A549 treated with Hydrocortisone at 1 μM for 4 hours (cell line): ENCODE measurements around the gene EDC4. TPM values are rescaled to one million over a fixed set of nuclear protein-coding genes. Genes with fewer than 3 reads are reported as not detected.

Experiments used
- total RNA-seq: library from RNA; stranded (reverse); fragments of 200-300 nt; extraction: Qiagen RNA extraction; gene quantifications from 5 replicates; pipeline ENCODE4 v1.2.3, GENCODE V29; 2022

The EDC4 gene, protein sequence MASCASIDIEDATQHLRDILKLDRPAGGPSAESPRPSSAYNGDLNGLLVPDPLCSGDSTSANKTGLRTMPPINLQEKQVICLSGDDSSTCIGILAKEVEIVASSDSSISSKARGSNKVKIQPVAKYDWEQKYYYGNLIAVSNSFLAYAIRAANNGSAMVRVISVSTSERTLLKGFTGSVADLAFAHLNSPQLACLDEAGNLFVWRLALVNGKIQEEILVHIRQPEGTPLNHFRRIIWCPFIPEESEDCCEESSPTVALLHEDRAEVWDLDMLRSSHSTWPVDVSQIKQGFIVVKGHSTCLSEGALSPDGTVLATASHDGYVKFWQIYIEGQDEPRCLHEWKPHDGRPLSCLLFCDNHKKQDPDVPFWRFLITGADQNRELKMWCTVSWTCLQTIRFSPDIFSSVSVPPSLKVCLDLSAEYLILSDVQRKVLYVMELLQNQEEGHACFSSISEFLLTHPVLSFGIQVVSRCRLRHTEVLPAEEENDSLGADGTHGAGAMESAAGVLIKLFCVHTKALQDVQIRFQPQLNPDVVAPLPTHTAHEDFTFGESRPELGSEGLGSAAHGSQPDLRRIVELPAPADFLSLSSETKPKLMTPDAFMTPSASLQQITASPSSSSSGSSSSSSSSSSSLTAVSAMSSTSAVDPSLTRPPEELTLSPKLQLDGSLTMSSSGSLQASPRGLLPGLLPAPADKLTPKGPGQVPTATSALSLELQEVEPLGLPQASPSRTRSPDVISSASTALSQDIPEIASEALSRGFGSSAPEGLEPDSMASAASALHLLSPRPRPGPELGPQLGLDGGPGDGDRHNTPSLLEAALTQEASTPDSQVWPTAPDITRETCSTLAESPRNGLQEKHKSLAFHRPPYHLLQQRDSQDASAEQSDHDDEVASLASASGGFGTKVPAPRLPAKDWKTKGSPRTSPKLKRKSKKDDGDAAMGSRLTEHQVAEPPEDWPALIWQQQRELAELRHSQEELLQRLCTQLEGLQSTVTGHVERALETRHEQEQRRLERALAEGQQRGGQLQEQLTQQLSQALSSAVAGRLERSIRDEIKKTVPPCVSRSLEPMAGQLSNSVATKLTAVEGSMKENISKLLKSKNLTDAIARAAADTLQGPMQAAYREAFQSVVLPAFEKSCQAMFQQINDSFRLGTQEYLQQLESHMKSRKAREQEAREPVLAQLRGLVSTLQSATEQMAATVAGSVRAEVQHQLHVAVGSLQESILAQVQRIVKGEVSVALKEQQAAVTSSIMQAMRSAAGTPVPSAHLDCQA (N-terminal part only)
- 55.4 to 57.6 TPM (median 56.0 TPM) in 5 replicates for total RNA-seq

DNA sequence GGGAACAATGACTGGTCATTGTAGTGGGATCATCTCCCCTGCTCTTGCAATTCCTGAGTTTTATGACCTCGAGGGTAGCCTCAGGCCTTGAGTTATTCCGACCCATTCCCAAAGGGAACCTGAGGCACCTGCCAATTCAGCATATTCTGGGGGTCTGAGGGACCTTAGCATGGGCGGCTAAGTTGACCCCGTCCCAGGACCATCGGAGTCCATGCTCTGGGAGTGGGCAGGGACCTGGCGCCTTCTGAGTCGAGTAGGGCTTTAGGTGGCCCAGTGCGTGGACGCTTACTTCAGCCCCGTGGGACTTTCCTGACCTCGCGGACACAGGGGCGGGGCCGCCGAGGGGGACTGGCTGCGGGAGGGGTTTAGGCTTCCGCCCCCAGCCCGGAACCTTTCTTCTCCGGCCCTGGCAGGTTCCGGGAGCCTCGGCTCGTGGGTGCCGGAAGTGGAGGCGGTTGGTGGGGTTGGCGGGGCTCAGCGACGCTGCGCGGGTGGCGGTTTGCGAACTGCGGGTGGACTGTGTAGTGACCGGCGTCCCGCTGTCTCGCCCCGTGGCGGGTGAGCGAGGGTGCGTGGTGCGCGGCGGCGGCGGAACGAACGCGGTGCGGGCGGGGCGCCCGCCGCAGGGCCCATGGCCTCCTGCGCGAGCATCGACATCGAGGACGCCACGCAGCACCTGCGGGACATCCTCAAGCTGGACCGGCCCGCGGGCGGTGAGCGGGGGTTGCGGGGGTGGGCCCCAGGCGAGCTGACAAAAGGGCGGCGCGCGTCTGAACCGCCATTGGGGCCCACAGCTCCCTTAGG, at the start of gene EDC4:
Gene EDC4 (plus strand): TSS at position 422 of the 804 bp plus-strand sequence. CDS start 210 bp downstream, at position 632.

GRCh38 chr16:67841816-67842508, 30.9 kb upstream of the EDC4 start, which contains the start of gene THAP11:
THAP11 (plus strand) TSS chr16:67842320; CDS start chr16:67842555, 235 bp downstream.

DNA sequence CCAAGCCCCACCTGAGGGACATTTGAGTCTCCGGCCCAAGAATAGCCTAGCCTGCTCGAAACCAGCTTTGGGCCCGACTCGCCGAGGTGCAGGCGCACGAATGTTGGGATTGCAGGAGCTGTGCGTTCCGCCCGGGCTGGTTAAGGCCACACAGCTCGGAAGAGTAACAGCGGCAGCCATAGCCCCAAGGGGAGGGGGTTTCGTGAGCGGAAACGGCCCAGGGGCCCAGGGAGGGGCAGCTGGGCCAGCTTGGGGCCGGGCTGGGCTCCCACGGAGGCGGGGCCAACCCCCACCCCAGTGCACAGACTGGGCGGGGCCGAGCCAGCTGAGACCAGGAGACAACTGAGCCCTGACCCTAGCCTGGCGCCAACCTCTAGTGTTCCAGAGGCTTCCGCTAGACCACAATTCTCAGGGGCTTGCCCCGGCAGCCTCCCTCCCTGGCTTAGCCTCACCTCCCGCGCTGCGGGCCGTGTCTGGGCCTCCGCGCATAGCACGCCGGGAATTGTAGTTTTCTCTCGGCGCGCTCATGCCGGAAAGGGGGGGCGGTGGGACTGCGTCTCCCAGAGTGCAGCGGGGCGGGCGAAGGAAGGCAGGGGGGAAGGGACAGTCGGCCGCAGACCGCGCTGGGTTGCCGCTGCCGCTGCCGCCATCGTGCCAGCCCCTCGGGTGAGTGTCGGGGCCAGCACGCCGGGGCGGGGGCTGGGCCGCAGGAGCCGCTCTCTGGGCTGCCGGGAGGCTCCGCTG, 26.4 kb upstream of the EDC4 start, which contains the start of gene NUTF2:
Gene NUTF2 (plus strand): TSS at position 614 of the 744 bp plus-strand sequence. CDS start 18,198 bp downstream, outside the sequence.

GRCh38 chr16:67847064-67847861, 25.6 kb upstream of the EDC4 start, which contains the start of gene CENPT:
CENPT (minus strand) TSS chr16:67847693; CDS start chr16:67833859, 13,834 bp downstream.

GRCh38 chr16:67884684-67885083, 11.8 kb downstream of the EDC4 start, which contains the start of gene NRN1L:
NRN1L (plus strand) TSS chr16:67884885; CDS start chr16:67884904, 19 bp downstream.

DNA sequence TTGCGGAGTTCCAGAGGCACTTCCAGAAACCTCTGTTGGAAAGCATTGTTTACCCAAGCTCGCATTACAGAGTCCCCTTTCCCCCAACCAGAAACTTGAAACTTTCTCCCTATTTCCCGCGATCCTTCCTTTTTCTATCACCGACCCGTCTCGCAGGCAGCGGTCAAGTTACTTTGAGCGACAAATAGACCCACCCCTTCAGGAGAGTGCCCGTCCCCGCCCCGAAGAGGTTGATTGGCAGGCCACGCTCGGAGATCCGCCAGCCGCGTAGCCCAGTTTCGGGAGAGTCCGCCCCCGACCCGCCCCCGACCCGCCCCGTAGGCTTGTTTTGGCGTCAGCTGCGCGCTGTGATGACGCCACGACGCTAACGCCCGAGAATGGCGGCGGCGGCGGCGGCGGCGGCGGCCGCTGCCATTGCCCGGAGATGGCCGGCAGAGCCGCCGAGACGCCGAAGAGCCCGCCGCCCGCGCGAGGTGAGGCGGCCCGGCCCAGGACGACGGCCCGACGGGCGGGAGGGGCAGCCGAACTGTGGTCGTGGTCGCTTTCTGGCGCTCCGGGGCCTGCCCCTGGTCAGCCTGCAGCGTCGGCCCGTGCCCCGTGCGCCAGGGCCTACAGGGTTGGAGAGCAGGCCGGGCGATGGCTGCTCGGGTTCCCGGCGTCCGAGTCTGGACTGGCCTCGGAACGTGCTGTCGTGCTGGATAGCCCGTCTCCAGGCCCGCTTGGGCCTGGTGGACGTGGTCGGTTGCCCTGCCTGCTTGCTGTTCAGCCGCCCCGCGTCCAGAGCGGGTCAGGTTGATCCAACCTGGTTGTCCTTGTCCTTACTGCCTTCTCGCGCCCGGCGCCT, 20.3 kb downstream of the EDC4 start, which contains the start of gene PSKH1:
Gene PSKH1 (plus strand): TSS at position 356 of the 844 bp plus-strand sequence. CDS start 15,496 bp downstream, outside the sequence.

Other genes with a start within 250 kb of the EDC4 start
- 1.5 to 2.7 TPM (median 2.2 TPM) in 5 replicates for gene CARMIL2, start 227.9 kb upstream of the EDC4 start, total RNA-seq
- 33.0 to 37.8 TPM (median 35.2 TPM) in 5 replicates for gene ACD, start 212.8 kb upstream of the EDC4 start, total RNA-seq
- 1.5 to 2.4 TPM (median 2.2 TPM) in 5 replicates for gene PARD6A, start 212.1 kb upstream of the EDC4 start, total RNA-seq
- gene ENKD1, start 206.3 kb upstream of the EDC4 start, total RNA-seq: 6.6 to 12.8 TPM (median 11.7 TPM) in 5 replicates
- gene C16orf86, start 206.2 kb upstream of the EDC4 start, total RNA-seq: 0.05 to 0.13 TPM in 2 of 5 replicates, not detected in the others
- gene GFOD2, start 153.7 kb upstream of the EDC4 start, total RNA-seq: 15.8 to 18.5 TPM (median 16.2 TPM) in 5 replicates
- gene RANBP10, start 66.5 kb upstream of the EDC4 start, total RNA-seq: 8.2 to 9.6 TPM (median 8.8 TPM) in 5 replicates
- gene TSNAXIP1, start 66.2 kb upstream of the EDC4 start, total RNA-seq: 0.31 to 0.78 TPM (median 0.48 TPM) in 5 replicates
- gene THAP11, start 30.7 kb upstream of the EDC4 start, total RNA-seq: 30.7 to 42.9 TPM (median 39.1 TPM) in 5 replicates
- 230 to 249 TPM (median 238 TPM) in 5 replicates for gene NUTF2, start 26.1 kb upstream of the EDC4 start, total RNA-seq
- gene CENPT, start 25.4 kb upstream of the EDC4 start, total RNA-seq: 24.3 to 27.5 TPM (median 26.6 TPM) in 5 replicates
- gene NRN1L, start 11.8 kb downstream of the EDC4 start, total RNA-seq: 0.17 to 0.32 TPM (median 0.23 TPM) in 3 of 5 replicates, not detected in the others
- 13.2 to 16.0 TPM (median 14.7 TPM) in 5 replicates for gene PSKH1, start 20.2 kb downstream of the EDC4 start, total RNA-seq
- gene CTRL, start 58.8 kb downstream of the EDC4 start, total RNA-seq: 1.1 to 2.0 TPM (median 1.5 TPM) in 5 replicates
- gene PSMB10, start 63.8 kb downstream of the EDC4 start, total RNA-seq: 35.7 to 57.9 TPM (median 49.6 TPM) in 5 replicates
- 8.2 to 13.3 TPM (median 11.3 TPM) in 5 replicates for gene LCAT, start 71.1 kb downstream of the EDC4 start, total RNA-seq
- gene SLC12A4, start 95.6 kb downstream of the EDC4 start, total RNA-seq: 26.4 to 33.2 TPM (median 30.0 TPM) in 5 replicates
- not detected in 5 replicates for gene DPEP3, start 107.4 kb downstream of the EDC4 start, total RNA-seq
- gene DPEP2, start 126.4 kb downstream of the EDC4 start, total RNA-seq: not detected in 5 replicates
- gene DPEP2NB, start 142.9 kb downstream of the EDC4 start, total RNA-seq: not detected in 5 replicates
- gene DDX28, start 150.2 kb downstream of the EDC4 start, total RNA-seq: 18.4 to 21.0 TPM (median 20.7 TPM) in 5 replicates
- gene DUS2, start 150.2 kb downstream of the EDC4 start, total RNA-seq: 16.6 to 18.5 TPM (median 17.3 TPM) in 5 replicates
- gene NFATC3, start 212.3 kb downstream of the EDC4 start, total RNA-seq: 12.8 to 16.1 TPM (median 14.0 TPM) in 5 replicates